Measurements from ENCODE around the gene PATJ. TPM values are rescaled to one million over a fixed set of nuclear protein-coding genes. Genes with fewer than 3 reads are reported as not detected.
"Not testable (repeated sequence)": the region's sequence is repeated elsewhere in the genome, so short reads cannot be mapped to it uniquely, and the experiment has no call there.

Gene PATJ
- total RNA-seq, 4 donors from 2014 or later, result 24.3 to 36.3 (median 28.8) TPM

- Histone ChIP-seq H3K4me1 (peaks cover 0 to 16% (median 0%) of the 10 kb centered on the region in 4 donors), H3K27me3 (no peaks in the 10 kb centered on the region), H3K27ac (no peak overlapping the region), H3K36me3 (no peaks in the 10 kb centered on the region), H3K4me3 (no peak overlapping the region), H3K9me3 (no peaks in the 10 kb centered on the region)
- TF ChIP-seq POLR2A (IDR thresholded peaks at IDR 0.05) (no peak), EP300 (IDR thresholded peaks at IDR 0.05) (no peak), CTCF (IDR thresholded peaks at IDR 0.05) (no peak)
- DNase-seq (ENCODE audit: low spot score in 2 of 2), result no peak
- 89 to 92% methylated on average over 6 of the region's 6 CpGs for WGBS, 2 donors
Measured at GRCh38 chr1:61956016-61956645, 213.9 kb downstream of the PATJ start.

- H3K27me3 ChIP-seq, result no peaks in the 10 kb centered on the region
- no peak for DNase-seq (ENCODE audit: low spot score in 2 of 2)
- no peaks in the 10 kb centered on the region for H3K9me3 ChIP-seq
- no peaks in the 10 kb centered on the region for H3K36me3 ChIP-seq
- no peak overlapping the region for H3K4me3 ChIP-seq
- no peak overlapping the region for H3K27ac ChIP-seq
- TF ChIP-seq CTCF (IDR thresholded peaks at IDR 0.05), result no peak
- TF ChIP-seq EP300 (IDR thresholded peaks at IDR 0.05), result no peak
- no peak for TF ChIP-seq POLR2A (IDR thresholded peaks at IDR 0.05)
- 72 to 77% methylated on average over 2 of the region's 2 CpGs for WGBS, 2 donors
- peaks cover 0 to 13% (median 0%) of the 10 kb centered on the region in 4 donors for H3K4me1 ChIP-seq
Measured at GRCh38 chr1:61956784-61957183, 214.5 kb downstream of the PATJ start.

GRCh38 chr1:61961009-61961408, 218.7 kb downstream of the PATJ start:
- no peaks in the 10 kb centered on the region for H3K4me1 ChIP-seq
- H3K27me3 ChIP-seq, result no peaks in the 10 kb centered on the region
- 92 to 94% methylated on average over 3 of the region's 3 CpGs for WGBS, 2 donors
- H3K9me3 ChIP-seq, result no peaks in the 10 kb centered on the region
- no peak overlapping the region for H3K27ac ChIP-seq
- no peak for DNase-seq (ENCODE audit: low spot score in 2 of 2)
- TF ChIP-seq POLR2A (IDR thresholded peaks at IDR 0.05), result no peak
- no peak for TF ChIP-seq EP300 (IDR thresholded peaks at IDR 0.05)
- H3K4me3 ChIP-seq, result no peak overlapping the region
- no peaks in the 10 kb centered on the region for H3K36me3 ChIP-seq

- WGBS, 2 donors, result 86 to 91% methylated on average over 3 of the region's 3 CpGs
- peaks cover 0 to 4% (median 0%) of the 10 kb centered on the region in 4 donors for H3K4me1 ChIP-seq
- no peak for TF ChIP-seq CTCF (IDR thresholded peaks at IDR 0.05)
- TF ChIP-seq EP300 (IDR thresholded peaks at IDR 0.05), result no peak
- no peak for TF ChIP-seq POLR2A (IDR thresholded peaks at IDR 0.05)
Measured at GRCh38 chr1:61962631-61963030, 220.4 kb downstream of the PATJ start.

GRCh38 chr1:61966450-61967225, 224.4 kb downstream of the PATJ start:
- H3K9me3 ChIP-seq; H3K27me3 ChIP-seq; H3K4me1 ChIP-seq; H3K4me3 ChIP-seq; DNase-seq (ENCODE audit: low spot score in 2 of 2); H3K36me3 ChIP-seq; H3K27ac ChIP-seq: not testable (repeated sequence)
- WGBS, 2 donors, result 81 to 90% methylated on average over 9 of the region's 9 CpGs

More at GRCh38 chr1:61962631-61963030, 220.4 kb downstream of the PATJ start:
- no peaks in the 10 kb centered on the region for H3K9me3 ChIP-seq
- H3K36me3 ChIP-seq, result no peaks in the 10 kb centered on the region
- no peak overlapping the region for H3K4me3 ChIP-seq
- no peak for DNase-seq (ENCODE audit: low spot score in 2 of 2)
- H3K27ac ChIP-seq, result no peak overlapping the region
- H3K27me3 ChIP-seq, result no peaks in the 10 kb centered on the region

- Histone ChIP-seq H3K9me3 (no peaks in the 10 kb centered on the region), H3K4me3 (no peak overlapping the region), H3K27ac (no peak overlapping the region), H3K36me3 (no peaks in the 10 kb centered on the region), H3K4me1 (peaks cover 0 to 7% (median 0%) of the 10 kb centered on the region in 4 donors), H3K27me3 (no peaks in the 10 kb centered on the region)
- WGBS, 2 donors, result 33 to 40% methylated on average over 3 of the region's 3 CpGs
- DNase-seq (ENCODE audit: low spot score in 2 of 2), result no peak
- TF ChIP-seq EP300 (IDR thresholded peaks at IDR 0.05) (no peak), POLR2A (IDR thresholded peaks at IDR 0.05) (no peak), CTCF (IDR thresholded peaks at IDR 0.05) (no peak)
Measured at GRCh38 chr1:61967750-61968149, 225.5 kb downstream of the PATJ start.

Measured in tibial nerve (tissue), 4 donors.